Liver (tissue), 9 donors: ENCODE data around the gene GMEB2. TPM values are rescaled to one million over a fixed set of nuclear protein-coding genes. Genes with fewer than 3 reads are reported as not detected.

Source experiments
- DNase-seq: peaks from one replicate; pipeline ENCODE4 v3.0.0-alpha.2; 2017; ENCODE audit warnings: low spot score
- H3K27ac ChIP-seq, 2 donors: one replicate each; pipeline ENCODE4 v1.7.0; 2013; ENCODE audit warnings: inconsistent platforms in 2 of 2, low read length in 2 of 2, control low read depth in 1 of 2, low read depth in 1 of 2, mild to moderate bottlenecking in 1 of 2
- H3K27me3 ChIP-seq, 4 donors: one replicate each; pipeline versions ENCODE4 v1.6.1 to v1.7.0; 2013; ENCODE audit warnings: low read length in 3 of 4, inconsistent platforms in 1 of 4, mild to moderate bottlenecking in 1 of 4, moderate library complexity in 1 of 4; ENCODE audit not compliant: control insufficient read depth in 4 of 4, insufficient read depth in 4 of 4
- H3K36me3 ChIP-seq, 4 donors: one replicate each; pipeline versions ENCODE4 v1.6.1 to v1.7.0; 2013; ENCODE audit warnings: low read length in 3 of 4, mild to moderate bottlenecking in 3 of 4, low read depth in 1 of 4, moderate library complexity in 1 of 4; ENCODE audit not compliant: control insufficient read depth in 4 of 4, insufficient read depth in 3 of 4
- H3K4me1 ChIP-seq, 4 donors: one replicate each; pipeline versions ENCODE4 v1.6.1 to v1.7.0; 2013; ENCODE audit warnings: low read length in 3 of 4, mild to moderate bottlenecking in 3 of 4, moderate library complexity in 1 of 4; ENCODE audit not compliant: control insufficient read depth in 4 of 4, insufficient read depth in 4 of 4
- H3K4me3 ChIP-seq, 3 donors: one replicate each; pipeline versions ENCODE4 v1.6.1 to v1.7.0; 2013; ENCODE audit warnings: low read length in 3 of 3, control low read depth in 1 of 3, low read depth in 1 of 3, mild to moderate bottlenecking in 1 of 3
- H3K9ac ChIP-seq, 2 donors: one replicate each; pipeline ENCODE4 v1.7.0; 2013; ENCODE audit warnings: low read length in 2 of 2, mild to moderate bottlenecking in 2 of 2, moderate library complexity in 2 of 2, control low read depth in 1 of 2, low read depth in 1 of 2
- H3K9me3 ChIP-seq, 4 donors: one replicate each; pipeline versions ENCODE4 v1.6.1 to v1.7.0; 2013; ENCODE audit warnings: low read length in 3 of 4; ENCODE audit not compliant: control insufficient read depth in 4 of 4
- ATF3 ChIP-seq: IDR thresholded peaks from 2 replicates; pipeline ENCODE4 v1.6.1; 2016; ENCODE audit warnings: antibody characterized with exemption
- CTCF ChIP-seq: fragments of 150-350 bp; IDR thresholded peaks from 2 replicates; pipeline ENCODE4 v1.5.1; 2017; ENCODE audit warnings: improper control_type of control experiment, low read depth, low read length; ENCODE audit not compliant: missing input control
- EGR1 ChIP-seq, 2 donors: IDR thresholded peaks; 2 replicates each; pipeline ENCODE4 v1.6.1; 2016 to 2018; ENCODE audit warnings: antibody characterized with exemption in 2 of 2, low read depth in 2 of 2
- FOXA1 ChIP-seq: IDR thresholded peaks from 2 replicates; pipeline ENCODE4 v1.6.1; 2016; ENCODE audit warnings: antibody characterized with exemption
- FOXA2 ChIP-seq: IDR thresholded peaks from 2 replicates; pipeline ENCODE4 v1.6.1; 2016; ENCODE audit warnings: antibody characterized with exemption
- GABPA ChIP-seq, 2 donors: IDR thresholded peaks in 1 of 2; conservative IDR thresholded peaks in 1 of 2; 2 replicates each; pipeline ENCODE4 v1.6.1; 2016; ENCODE audit warnings: antibody characterized with exemption in 2 of 2, mild to moderate bottlenecking in 1 of 2, moderate library complexity in 1 of 2
- HNF4A ChIP-seq, 2 donors: conservative IDR thresholded peaks; 2 replicates each; pipeline ENCODE4 v1.6.1; 2016; ENCODE audit warnings: antibody characterized with exemption in 2 of 2, mild to moderate bottlenecking in 2 of 2
- HNF4G ChIP-seq: IDR thresholded peaks from 2 replicates; pipeline ENCODE4 v1.6.1; 2016; ENCODE audit warnings: antibody characterized with exemption
- JUND ChIP-seq, 2 donors: IDR thresholded peaks; 2 replicates each; pipeline ENCODE4 v1.6.1; 2016; ENCODE audit warnings: antibody characterized with exemption in 2 of 2
- MAX ChIP-seq: IDR thresholded peaks from 2 replicates; pipeline ENCODE4 v1.6.1; 2016; ENCODE audit warnings: antibody characterized with exemption
- RAD21 ChIP-seq, 2 donors: IDR thresholded peaks; 2 replicates each; pipeline ENCODE4 v1.6.1; 2016; ENCODE audit warnings: antibody characterized with exemption in 2 of 2, mild to moderate bottlenecking in 2 of 2
- REST ChIP-seq: IDR thresholded peaks from 2 replicates; pipeline ENCODE4 v1.6.1; 2016; ENCODE audit warnings: antibody characterized with exemption, mild to moderate bottlenecking
- SP1 ChIP-seq: IDR thresholded peaks from 2 replicates; pipeline ENCODE4 v1.6.1; 2018; ENCODE audit warnings: antibody characterized with exemption, mild to moderate bottlenecking
- TAF1 ChIP-seq: conservative IDR thresholded peaks from 2 replicates; pipeline ENCODE4 v1.6.1; 2016; ENCODE audit warnings: antibody characterized with exemption, mild to moderate bottlenecking
- YY1 ChIP-seq: IDR thresholded peaks from 2 replicates; pipeline ENCODE4 v1.6.1; 2016; ENCODE audit warnings: antibody characterized with exemption, mild to moderate bottlenecking
- ZBTB33 ChIP-seq: IDR thresholded peaks from 2 replicates; pipeline ENCODE4 v1.6.1; 2016; ENCODE audit warnings: antibody characterized with exemption
- WGBS: extraction: QIAGEN DNeasy Blood & Tissue Kit; methylation state at CpG from one replicate; pipeline ENCODE4 v1.1.7; 2013; 5-methylcytosine and 5-hydroxymethylcytosine counted together
- polyA plus RNA-seq, 2 donors: library from polyadenylated mRNA; stranded (reverse) in 1 of 2; unstranded in 1 of 2; fragments of 200-250 nt in 1 of 2; fragments of >200 nt in 1 of 2; fragmentation: Nextera tagmentation in 1 of 2; extraction: Ambion mirVana in 1 of 2; gene quantifications; one replicate each; pipeline versions ENCODE4 v1.2.1 to v1.2.3, GENCODE V29; 2013 to 2015
- total RNA-seq, 2 donors: library from RNA; depleted of rRNA; stranded (reverse); fragments of >200 nt; gene quantifications; one replicate each; pipeline ENCODE4 v1.2.3, GENCODE V29; 2014
- donor health status: healthy.
- donor health status: healthy.
- donor health status: healthy.
- donor health status: healthy.
- donor health status: healthy.

GMEB2 gene
- total and polyA plus RNA-seq, 4 donors = 1.3 to 8.6 (median 5.3) TPM

GRCh38 chr20:63561624-63562396 is 65.1 kb downstream of the GMEB2 start:
- peaks cover 0 to 60% (median 37%) of the 10 kb centered on the region in 4 donors for H3K36me3 ChIP-seq
- no peak overlapping the region for H3K4me3 ChIP-seq
- no peaks in the 10 kb centered on the region for H3K27me3 ChIP-seq
- no peak overlapping the region for H3K9ac ChIP-seq
- H3K4me1 ChIP-seq = no peaks in the 10 kb centered on the region
- TF ChIP-seq GABPA (IDR thresholded peaks at IDR 0.05 in 1 of 2, conservative IDR thresholded peaks at IDR 0.05 in 1 of 2) (no peak), ATF3 (no peak), CTCF (no peak), MAX (no peak), SP1 (no peak), FOXA2 (no peak), HNF4G (no peak), RAD21 (IDR thresholded peaks at IDR 0.05) (no peak), EGR1 (IDR thresholded peaks at IDR 0.05; ENCODE audit: low read depth in 2 of 2) (no peak), REST (no peak), YY1 (no peak), JUND (IDR thresholded peaks at IDR 0.05) (no peak), HNF4A (conservative IDR thresholded peaks at IDR 0.05) (no peak), FOXA1 (no peak), ZBTB33 (no peak), TAF1 (no peak)
- H3K9me3 ChIP-seq = no peaks in the 10 kb centered on the region
- DNase-seq = no peak
- H3K27ac ChIP-seq = no peak overlapping the region
- 95% methylated on average over 36 of the region's 36 CpGs for WGBS
